Lower leg skin (tissue), 3 donors: Measurements from ENCODE around the gene ZDHHC3.

Source experiments
- POLR2A ChIP-seq, 2 donors: fragments of 450-650 bp; IDR thresholded peaks; one replicate each; pipeline ENCODE4 v1.6.1; 2016 to 2017; ENCODE audit warnings: antibody characterized with exemption in 2 of 2, mild to moderate bottlenecking in 1 of 2, moderate library complexity in 1 of 2
- TF ChIP-seq, protein P1 (sequence below), 3 donors: fragments of 450-650 bp; IDR thresholded peaks; one replicate each; pipeline ENCODE4 v1.5.1; 2016; ENCODE audit warnings: antibody characterized with exemption in 3 of 3, mild to moderate bottlenecking in 3 of 3, moderate library complexity in 2 of 3

DNA sequence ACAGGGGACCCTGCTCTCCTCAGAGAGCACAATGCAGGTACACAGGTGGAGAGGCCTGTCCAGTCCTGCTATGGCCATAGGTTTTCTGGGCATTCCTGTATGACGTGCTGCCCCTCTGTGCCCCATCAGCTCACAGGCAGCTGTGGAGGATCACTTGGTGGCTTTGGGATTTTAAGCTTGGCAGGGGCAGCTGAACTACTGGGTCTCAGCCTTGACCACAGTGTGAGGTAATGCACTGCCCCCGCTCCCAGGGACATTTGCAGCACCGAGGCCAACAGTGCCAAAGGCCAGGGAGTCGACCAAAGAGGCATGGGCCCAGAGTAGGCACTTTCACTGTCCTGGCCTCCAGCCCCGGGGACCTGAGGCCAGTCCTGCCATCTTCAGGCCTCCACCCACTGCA is 46.2 kb downstream of the ZDHHC3 start:
- no peak for TF ChIP-seq POLR2A (IDR thresholded peaks at IDR 0.05)
- TF ChIP-seq, protein P1, sequence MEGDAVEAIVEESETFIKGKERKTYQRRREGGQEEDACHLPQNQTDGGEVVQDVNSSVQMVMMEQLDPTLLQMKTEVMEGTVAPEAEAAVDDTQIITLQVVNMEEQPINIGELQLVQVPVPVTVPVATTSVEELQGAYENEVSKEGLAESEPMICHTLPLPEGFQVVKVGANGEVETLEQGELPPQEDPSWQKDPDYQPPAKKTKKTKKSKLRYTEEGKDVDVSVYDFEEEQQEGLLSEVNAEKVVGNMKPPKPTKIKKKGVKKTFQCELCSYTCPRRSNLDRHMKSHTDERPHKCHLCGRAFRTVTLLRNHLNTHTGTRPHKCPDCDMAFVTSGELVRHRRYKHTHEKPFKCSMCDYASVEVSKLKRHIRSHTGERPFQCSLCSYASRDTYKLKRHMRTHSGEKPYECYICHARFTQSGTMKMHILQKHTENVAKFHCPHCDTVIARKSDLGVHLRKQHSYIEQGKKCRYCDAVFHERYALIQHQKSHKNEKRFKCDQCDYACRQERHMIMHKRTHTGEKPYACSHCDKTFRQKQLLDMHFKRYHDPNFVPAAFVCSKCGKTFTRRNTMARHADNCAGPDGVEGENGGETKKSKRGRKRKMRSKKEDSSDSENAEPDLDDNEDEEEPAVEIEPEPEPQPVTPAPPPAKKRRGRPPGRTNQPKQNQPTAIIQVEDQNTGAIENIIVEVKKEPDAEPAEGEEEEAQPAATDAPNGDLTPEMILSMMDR (IDR thresholded peaks at IDR 0.05) = no peak
